GM23338 (cell line): Measurements from ENCODE around the gene PDHX. TPM values are rescaled to one million over a fixed set of nuclear protein-coding genes. Genes with fewer than 3 reads are reported as not detected.

Experiments
- ATAC-seq: fragments of 200-7000 bp; cut with Tn5 transposase; 3 replicates; pipeline ENCODE4 v1.9.1; 2020
- DNase-seq: peaks from one replicate; pipeline ENCODE4 v3.0.0-alpha.2; 2015; ENCODE audit warnings: low spot score
- H2AFZ ChIP-seq: fragments of 200-600 bp; sonication (generic); 2 replicates; pipeline ENCODE4 v1.8.0; 2016; ENCODE audit warnings: antibody characterized with exemption, mild to moderate bottlenecking, moderate library complexity
- H3F3A ChIP-seq: fragments of 200-600 bp; sonication (generic); replicated peaks from 2 replicates; pipeline ENCODE4 v1.8.0; 2017; ENCODE audit warnings: antibody characterized with exemption, mixed run types, low read depth
- H3K27ac ChIP-seq: fragments of 200-600 bp; sonication (generic); 2 replicates; pipeline ENCODE4 v1.6.1; 2016; ENCODE audit warnings: low read depth
- H3K27me3 ChIP-seq: fragments of 200-600 bp; sonication (generic); 2 replicates; pipeline ENCODE4 v1.8.0; 2016; ENCODE audit warnings: mild to moderate bottlenecking, mixed run types, moderate library complexity; ENCODE audit not compliant: insufficient read depth
- H3K36me3 ChIP-seq: fragments of 200-600 bp; sonication (generic); 2 replicates; pipeline ENCODE4 v1.8.0; 2016; ENCODE audit warnings: mild to moderate bottlenecking; ENCODE audit not compliant: insufficient read depth
- H3K4me1 ChIP-seq: fragments of 200-600 bp; sonication (generic); 2 replicates; pipeline ENCODE4 v1.8.0; 2016; ENCODE audit warnings: mild to moderate bottlenecking, moderate library complexity; ENCODE audit not compliant: insufficient read depth
- H3K4me2 ChIP-seq: fragments of 200-600 bp; sonication (generic); 2 replicates; pipeline ENCODE4 v1.7.1; 2017; ENCODE audit warnings: mixed run types
- H3K4me3 ChIP-seq: fragments of 200-600 bp; sonication (generic); 2 replicates; pipeline ENCODE4 v1.6.1; 2016; ENCODE audit warnings: mixed run types
- H3K79me2 ChIP-seq: fragments of 200-600 bp; sonication (generic); replicated peaks from 2 replicates; pipeline ENCODE4 v1.8.0; 2017; ENCODE audit warnings: mild to moderate bottlenecking; ENCODE audit not compliant: insufficient read depth
- H3K9me2 ChIP-seq: fragments of 200-600 bp; sonication (generic); 2 replicates; pipeline ENCODE4 v1.8.0; 2017; ENCODE audit not compliant: insufficient read depth
- H4K20me1 ChIP-seq: fragments of 200-600 bp; sonication (generic); replicated peaks from 2 replicates; pipeline ENCODE4 v1.8.0; 2017; ENCODE audit warnings: mild to moderate bottlenecking; ENCODE audit not compliant: insufficient read depth
- H3K27ac Mint-ChIP-seq: 2 replicates; pipeline ENCODE4 v1.8.0; 2020; ENCODE audit warnings: inconsistent platforms, mild to moderate bottlenecking, moderate library complexity, mixed read lengths
- H3K27me3 Mint-ChIP-seq: 3 replicates; pipeline ENCODE4 v1.8.0; 2022; ENCODE audit warnings: low read depth, mild to moderate bottlenecking, moderate library complexity, mixed read lengths, inconsistent platforms; ENCODE audit not compliant: insufficient read depth, poor library complexity
- H3K36me3 Mint-ChIP-seq: 3 replicates; pipeline ENCODE4 v1.8.0; 2021; ENCODE audit warnings: low read depth, mild to moderate bottlenecking, inconsistent platforms, moderate library complexity, mixed read lengths
- H3K4me1 Mint-ChIP-seq: 3 replicates; pipeline ENCODE4 v1.8.0; 2020; ENCODE audit warnings: mild to moderate bottlenecking, inconsistent platforms, mixed read lengths
- H3K4me3 Mint-ChIP-seq: 3 replicates; pipeline ENCODE4 v1.8.0; 2021; ENCODE audit warnings: moderate library complexity, mild to moderate bottlenecking, inconsistent platforms, mixed read lengths
- H3K9me3 Mint-ChIP-seq: 3 replicates; pipeline ENCODE4 v1.8.0; 2020; ENCODE audit warnings: moderate library complexity, mild to moderate bottlenecking, inconsistent platforms, mixed read lengths
- CTCF ChIP-seq, 2 experiments: fragments of 200-600 bp in 1 of 2; sonication (generic) in 1 of 2; conservative IDR thresholded peaks; 2 replicates each; pipeline versions ENCODE4 v1.5.1 to v1.6.1; 2016 to 2017; ENCODE audit warnings: antibody characterized with exemption in 2 of 2, low read depth in 2 of 2, mild to moderate bottlenecking in 2 of 2, moderate library complexity in 1 of 2
- ETS1 ChIP-seq: IDR thresholded peaks from 2 replicates; pipeline ENCODE4 v1.6.1; 2016; ENCODE audit warnings: antibody characterized with exemption
- EZH2phosphoT487 ChIP-seq: fragments of 200-600 bp; sonication (generic); IDR thresholded peaks from one replicate; pipeline ENCODE4 v1.8.1; 2018; ENCODE audit warnings: antibody characterized with exemption; ENCODE audit not compliant: unreplicated experiment
- JUNB ChIP-seq: IDR thresholded peaks from one replicate; pipeline ENCODE4 v1.6.1; 2016; ENCODE audit warnings: antibody characterized with exemption; ENCODE audit not compliant: unreplicated experiment
- POLR2AphosphoS5 ChIP-seq: IDR thresholded peaks from 2 replicates; pipeline ENCODE4 v1.6.1; 2016; ENCODE audit warnings: antibody characterized with exemption, low read depth
- STAT1 ChIP-seq: IDR thresholded peaks from one replicate; pipeline ENCODE4 v1.6.1; 2016; ENCODE audit warnings: antibody characterized with exemption; ENCODE audit not compliant: unreplicated experiment
- ZNF114 ChIP-seq: fragments of 250-450 bp; sonication (Bioruptor Pico); IDR thresholded peaks from 2 replicates; pipeline ENCODE4 v1.5.0; 2020; ENCODE audit warnings: mild to moderate bottlenecking, moderate library complexity
- ZNF331 ChIP-seq: fragments of 250-450 bp; sonication (Bioruptor Pico); IDR thresholded peaks from 2 replicates; pipeline ENCODE4 v1.5.0; 2020; ENCODE audit warnings: low read depth, mild to moderate bottlenecking, moderate library complexity
- ZNF462 ChIP-seq: fragments of 250-450 bp; sonication (Bioruptor Pico); IDR thresholded peaks from 2 replicates; pipeline ENCODE4 v1.5.0; 2020; ENCODE audit warnings: mild to moderate bottlenecking, moderate library complexity
- polyA plus RNA-seq: library from polyadenylated mRNA; unstranded; fragments of >200 nt; fragmentation: Nextera tagmentation; extraction: Ambion mirVana; gene quantifications from 2 replicates; pipeline ENCODE4 v1.2.1, GENCODE V29; 2016
- total RNA-seq: library from RNA; depleted of rRNA; stranded (reverse); fragments of >200 nt; shearing (Covaris generic); gene quantifications from 2 replicates; pipeline ENCODE4 v1.2.3, GENCODE V29; 2014

The PDHX gene
- total and polyA plus RNA-seq, 2 experiments from 2014 or later: 36.9 to 40.2 TPM

- Mint-ChIP-seq H3K4me1 (no peaks in the 10 kb centered on the region), H3K27ac (no peak overlapping the region), H3K4me3 (no peak overlapping the region), H3K36me3 (no peaks in the 10 kb centered on the region), H3K9me3 (no peaks in the 10 kb centered on the region), H3K27me3 (peaks cover 5% of the 10 kb centered on the region)
- TF ChIP-seq CTCF (conservative IDR thresholded peaks at IDR 0.05; ENCODE audit: low read depth in 2 of 2): peak; percentile 47 to 58
- TF ChIP-seq ZNF462 (CRISPR knock-in tag): no peak
- peak; percentile 78 for DNase-seq
- Histone ChIP-seq H3K4me3 (no peak overlapping the region), H4K20me1 (no peaks in the 10 kb centered on the region), H3F3A (no peaks in the 10 kb centered on the region), H3K27ac (no peak overlapping the region), H3K27me3 (no peaks in the 10 kb centered on the region), H3K9me2 (peaks cover 13% of the 10 kb centered on the region; the same call in 1 of the 2 replicates), H3K79me2 (no peaks in the 10 kb centered on the region), H3K4me2 (no peak overlapping the region), H2AFZ (no peak overlapping the region), H3K36me3 (0 out of 2 replicates have a peak, but pooled peaks cover 3% of the 10 kb centered on the region), H3K4me1 (no peaks in the 10 kb centered on the region)
- peak; percentile 97 for ATAC-seq
Measured at GRCh38 chr11:34869425-34869824, 47.0 kb upstream of the PDHX start.

GRCh38 chr11:34870548-34871196, 45.7 kb upstream of the PDHX start:
- no peak overlapping the region for H3K4me2 ChIP-seq
- no peaks in the 10 kb centered on the region; the same call in 2 of the 3 replicates for H3K9me3 Mint-ChIP-seq
- no peak overlapping the region for H2AFZ ChIP-seq
- no peaks in the 10 kb centered on the region for H3K36me3 Mint-ChIP-seq
- H3K27me3 Mint-ChIP-seq: peaks cover 7% of the 10 kb centered on the region
- H3K27me3 ChIP-seq: no peaks in the 10 kb centered on the region
- no peak for ATAC-seq
- DNase-seq: no peak
- no peaks in the 10 kb centered on the region for H4K20me1 ChIP-seq
- H3K4me1 ChIP-seq: no peaks in the 10 kb centered on the region
- H3K27ac Mint-ChIP-seq: no peak overlapping the region
- H3K36me3 ChIP-seq: 0 out of 2 replicates have a peak, but pooled peaks cover 3% of the 10 kb centered on the region
- no peaks in the 10 kb centered on the region for H3K79me2 ChIP-seq
- no peaks in the 10 kb centered on the region for H3F3A ChIP-seq
- no peaks in the 10 kb centered on the region for H3K4me1 Mint-ChIP-seq
- no peak overlapping the region for H3K4me3 Mint-ChIP-seq
- peaks cover 8% of the 10 kb centered on the region; the same call in 1 of the 2 replicates for H3K9me2 ChIP-seq
- no peak overlapping the region for H3K27ac ChIP-seq
- no peak overlapping the region for H3K4me3 ChIP-seq
- TF ChIP-seq STAT1: no peak
- TF ChIP-seq ZNF114: no peak
- TF ChIP-seq JUNB: no peak
- no peak for TF ChIP-seq POLR2AphosphoS5
- no peak for TF ChIP-seq ETS1
- TF ChIP-seq ZNF331: no peak
- TF ChIP-seq CTCF (conservative IDR thresholded peaks at IDR 0.05; ENCODE audit: low read depth in 2 of 2): no peak
- no peak for TF ChIP-seq EZH2phosphoT487
